Omental fat pad (tissue), 4 donors: ENCODE results near the gene CDC42EP5. TPM values are rescaled to one million over a fixed set of nuclear protein-coding genes. Genes with fewer than 3 reads are reported as not detected.
"Not testable (repeated sequence)": the region's sequence is repeated elsewhere in the genome, so short reads cannot be mapped to it uniquely, and the experiment has no call there.

ENCODE experiments used
- ATAC-seq: fragments of 150-250 bp; one replicate; pipeline ENCODE4 v1.9.1; 2016; ENCODE audit warnings: mild to moderate bottlenecking, moderate library complexity; ENCODE audit not compliant: low FRiP score
- DNase-seq: peaks from one replicate; pipeline ENCODE4 v3.0.0-alpha.2; 2019; ENCODE audit warnings: low spot score
- total RNA-seq, 4 donors: library from RNA; depleted of rRNA; stranded (reverse); fragments of >200 nt; gene quantifications; one replicate each; pipeline ENCODE4 v1.1.0, GENCODE V29; 2016
- TF ChIP-seq, protein P1 (sequence below), 3 donors: fragments of 450-650 bp; IDR thresholded peaks; one replicate each; pipeline ENCODE4 v1.5.1; 2016 to 2017; ENCODE audit warnings: antibody characterized with exemption in 3 of 3, mild to moderate bottlenecking in 3 of 3, moderate library complexity in 2 of 3

Gene CDC42EP5
- 10 to 100 TPM; 12.1 to 24.1 (median 17.4) TPM for total RNA-seq

DNA sequence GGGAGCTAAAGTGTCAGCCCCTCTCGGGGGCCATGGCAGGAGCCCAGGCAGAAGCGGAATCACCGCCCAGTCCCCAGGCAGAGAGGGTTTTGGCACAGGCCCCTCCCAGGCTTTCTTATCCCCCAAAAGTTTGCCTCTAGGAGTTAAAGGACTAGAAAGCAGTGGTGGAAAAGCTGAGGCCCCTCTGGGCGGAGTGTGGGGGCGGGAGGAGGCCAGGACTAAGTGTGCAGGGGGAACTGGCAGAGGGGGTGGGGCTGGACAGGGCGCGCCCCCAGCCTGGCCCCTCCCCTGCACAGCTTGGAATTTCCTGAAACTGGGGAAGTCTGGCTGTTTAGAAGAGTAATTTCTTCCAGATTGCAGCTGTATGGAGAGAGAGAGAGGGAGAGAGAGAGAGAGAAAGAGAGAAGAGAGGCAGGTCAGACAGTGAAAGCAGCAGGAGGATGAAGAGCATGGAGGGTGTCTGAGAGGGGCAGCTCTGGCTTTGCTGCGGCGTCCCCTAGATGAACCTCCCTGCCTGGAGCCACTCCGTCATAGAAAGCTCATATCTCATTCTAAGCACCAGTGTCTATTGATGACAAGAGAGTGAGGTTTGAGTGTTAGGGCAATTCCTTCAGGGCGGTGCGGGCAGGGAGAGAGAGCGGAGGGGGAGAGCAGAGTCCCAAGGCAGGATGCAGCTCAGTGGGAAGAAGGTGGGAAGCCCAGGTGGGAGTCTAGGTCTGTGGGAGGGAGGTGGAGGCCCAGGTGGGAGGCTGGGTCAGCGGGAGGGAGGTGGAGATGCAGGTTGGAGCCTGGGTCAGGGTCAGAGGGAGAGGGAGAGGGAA, at the start of gene CDC42EP5:
TSS of gene CDC42EP5 (minus strand) at position 226 of the 821 bp plus-strand sequence. CDS start 7,749 bp downstream, outside the sequence.
- DNase-seq: no peak
- TF ChIP-seq, protein P1, sequence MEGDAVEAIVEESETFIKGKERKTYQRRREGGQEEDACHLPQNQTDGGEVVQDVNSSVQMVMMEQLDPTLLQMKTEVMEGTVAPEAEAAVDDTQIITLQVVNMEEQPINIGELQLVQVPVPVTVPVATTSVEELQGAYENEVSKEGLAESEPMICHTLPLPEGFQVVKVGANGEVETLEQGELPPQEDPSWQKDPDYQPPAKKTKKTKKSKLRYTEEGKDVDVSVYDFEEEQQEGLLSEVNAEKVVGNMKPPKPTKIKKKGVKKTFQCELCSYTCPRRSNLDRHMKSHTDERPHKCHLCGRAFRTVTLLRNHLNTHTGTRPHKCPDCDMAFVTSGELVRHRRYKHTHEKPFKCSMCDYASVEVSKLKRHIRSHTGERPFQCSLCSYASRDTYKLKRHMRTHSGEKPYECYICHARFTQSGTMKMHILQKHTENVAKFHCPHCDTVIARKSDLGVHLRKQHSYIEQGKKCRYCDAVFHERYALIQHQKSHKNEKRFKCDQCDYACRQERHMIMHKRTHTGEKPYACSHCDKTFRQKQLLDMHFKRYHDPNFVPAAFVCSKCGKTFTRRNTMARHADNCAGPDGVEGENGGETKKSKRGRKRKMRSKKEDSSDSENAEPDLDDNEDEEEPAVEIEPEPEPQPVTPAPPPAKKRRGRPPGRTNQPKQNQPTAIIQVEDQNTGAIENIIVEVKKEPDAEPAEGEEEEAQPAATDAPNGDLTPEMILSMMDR (IDR thresholded peaks at IDR 0.05): no peak
- peak; percentile 93 for ATAC-seq

GRCh38 chr19:54521860-54522513, 48.9 kb upstream of the CDC42EP5 start:
- TF ChIP-seq, protein P1 (IDR thresholded peaks at IDR 0.05): no peak
- no peak for DNase-seq
- ATAC-seq: no peak

DNA sequence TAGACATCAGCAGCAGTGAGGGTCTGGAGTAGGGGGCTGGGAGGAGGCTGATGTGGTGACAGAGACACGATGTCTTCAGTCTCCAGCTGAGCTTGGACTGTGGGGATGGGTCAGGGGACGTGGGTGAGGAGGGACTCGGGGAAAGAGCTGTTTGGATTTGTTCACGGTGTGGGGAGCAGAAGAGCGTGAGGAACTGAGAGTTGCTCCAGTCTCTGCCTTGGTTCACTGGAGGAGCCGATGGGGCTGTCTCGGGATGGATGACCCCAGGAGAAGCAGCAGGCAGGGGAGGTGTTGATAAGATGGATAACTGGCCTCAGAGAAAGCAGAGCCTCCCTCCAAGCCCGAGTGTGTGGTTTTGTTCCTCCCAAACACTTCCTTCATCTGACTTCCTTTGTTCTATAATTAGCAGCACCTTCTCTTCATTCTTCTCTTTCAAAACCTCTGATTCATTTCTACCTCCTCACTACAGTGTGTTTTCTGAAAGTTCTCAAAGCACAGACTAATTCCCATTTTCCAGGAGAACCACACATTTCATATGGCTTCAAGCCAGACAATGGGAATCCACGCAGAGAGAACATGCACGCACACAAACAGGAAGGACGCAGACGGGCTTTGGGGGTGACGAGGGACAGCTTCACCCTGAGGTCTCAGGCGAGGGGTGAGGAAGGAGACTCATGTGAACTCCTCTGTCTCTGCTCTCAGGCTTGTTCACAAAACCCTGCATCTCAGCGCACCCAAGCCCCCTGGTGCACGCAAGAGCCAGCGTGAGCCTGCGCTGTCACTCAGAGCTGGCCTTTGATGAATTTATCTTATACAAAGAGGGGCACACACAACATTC, 48.1 kb upstream of the CDC42EP5 start:
- ATAC-seq (no peak), DNase-seq (no peak)
- TF ChIP-seq, protein P1 (IDR thresholded peaks at IDR 0.05): no peak

- DNase-seq (no peak), ATAC-seq (no peak)
- TF ChIP-seq, protein P1 (IDR thresholded peaks at IDR 0.05): no peak
These were observed 45.7 kb upstream of the CDC42EP5 start for GRCh38 chr19:54518844-54519243.

DNA sequence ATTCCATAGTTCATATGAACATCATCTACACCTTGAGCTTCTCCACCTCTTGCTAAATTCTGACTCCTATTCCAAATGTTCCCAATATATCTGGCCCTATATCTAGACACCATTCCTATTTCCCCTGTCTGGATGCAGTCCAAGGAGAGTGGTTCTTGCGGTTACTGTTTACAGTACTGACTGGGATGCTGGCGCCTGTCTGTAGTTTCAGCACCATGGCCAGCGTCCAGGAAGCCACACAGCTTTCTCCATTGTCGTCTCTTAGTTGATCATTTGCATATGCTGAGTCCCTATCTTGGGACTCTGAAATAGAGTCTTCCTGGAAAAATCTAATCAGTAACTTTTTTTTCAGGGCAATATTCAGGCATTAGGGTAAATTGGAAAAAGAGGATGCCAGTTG, 44.4 kb upstream of the CDC42EP5 start:
- ATAC-seq (no peak), DNase-seq (no peak)
- TF ChIP-seq, protein P1 (IDR thresholded peaks at IDR 0.05): no peak

- DNase-seq: no peak
- TF ChIP-seq, protein P1 (IDR thresholded peaks at IDR 0.05): no peak
- no peak for ATAC-seq
These were observed 42.1 kb upstream of the CDC42EP5 start for GRCh38 chr19:54515156-54515555.

GRCh38 chr19:54509200-54509940, 36.3 kb upstream of the CDC42EP5 start:
- ATAC-seq, DNase-seq: not testable (repeated sequence)

DNA sequence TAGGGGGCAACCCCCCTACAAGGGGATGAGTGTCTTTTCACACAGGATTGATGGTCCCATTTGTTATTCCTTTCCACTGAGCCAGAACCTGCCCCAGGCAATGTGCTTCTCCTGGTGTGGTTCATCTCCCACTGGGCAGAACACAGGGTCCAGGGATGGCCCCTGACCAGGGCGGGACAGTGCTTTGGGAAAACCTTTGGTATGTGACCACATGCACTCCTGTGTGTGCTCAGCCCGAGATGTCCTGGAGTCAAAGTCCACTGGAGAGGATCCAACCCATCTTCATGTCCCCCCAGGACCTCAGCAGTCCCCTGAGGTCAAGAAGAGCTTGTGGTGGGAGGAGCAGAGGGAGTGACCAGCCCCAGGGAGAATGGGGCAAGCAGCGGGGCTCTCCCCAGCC, 35.4 kb upstream of the CDC42EP5 start:
- DNase-seq, ATAC-seq: not testable (repeated sequence)
